ENCODE results near the gene ZFR2.
"Not testable (repeated sequence)": the region's sequence is repeated elsewhere in the genome, so short reads cannot be mapped to it uniquely, and the experiment has no call there.

ZFR2 gene

DNA sequence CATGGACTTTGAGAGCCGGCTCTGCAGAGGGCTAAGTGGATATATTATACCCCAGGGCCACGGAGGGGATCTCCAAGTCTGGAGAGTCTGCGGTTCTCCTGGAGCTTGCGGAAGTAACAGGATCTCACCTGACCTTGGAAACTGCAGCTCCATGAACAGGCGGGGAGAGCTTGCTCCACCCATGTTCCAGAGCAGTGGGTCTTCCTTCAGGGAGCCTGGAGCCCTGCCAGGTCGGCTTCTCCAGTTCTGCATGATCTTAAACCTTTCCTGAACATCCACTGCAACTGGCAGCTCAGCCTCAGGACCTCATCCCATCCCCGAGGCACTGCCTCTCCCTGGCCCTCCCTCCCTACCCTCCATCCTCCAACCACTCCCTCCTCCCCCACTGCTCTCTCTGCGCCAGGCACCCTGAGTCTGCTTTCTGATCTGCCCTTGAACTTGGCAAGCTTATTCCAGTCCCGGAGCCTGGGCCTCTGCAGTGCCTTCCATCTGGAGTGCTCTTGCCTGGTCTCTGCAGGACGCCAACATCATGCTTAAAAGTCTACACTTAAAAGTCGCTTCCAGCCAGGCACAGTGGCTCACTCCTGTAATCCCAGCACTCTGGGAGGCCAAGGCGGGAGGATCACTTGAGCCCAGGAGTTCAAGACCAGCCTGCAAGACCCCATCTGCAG lies 24.8 kb upstream of the ZFR2 start:
- no peak for DNase-seq (ENCODE audit: low read depth)
- H3K4me3 ChIP-seq (ENCODE audit: low read depth, low read length): no peak overlapping the region
- TF ChIP-seq, protein P1, sequence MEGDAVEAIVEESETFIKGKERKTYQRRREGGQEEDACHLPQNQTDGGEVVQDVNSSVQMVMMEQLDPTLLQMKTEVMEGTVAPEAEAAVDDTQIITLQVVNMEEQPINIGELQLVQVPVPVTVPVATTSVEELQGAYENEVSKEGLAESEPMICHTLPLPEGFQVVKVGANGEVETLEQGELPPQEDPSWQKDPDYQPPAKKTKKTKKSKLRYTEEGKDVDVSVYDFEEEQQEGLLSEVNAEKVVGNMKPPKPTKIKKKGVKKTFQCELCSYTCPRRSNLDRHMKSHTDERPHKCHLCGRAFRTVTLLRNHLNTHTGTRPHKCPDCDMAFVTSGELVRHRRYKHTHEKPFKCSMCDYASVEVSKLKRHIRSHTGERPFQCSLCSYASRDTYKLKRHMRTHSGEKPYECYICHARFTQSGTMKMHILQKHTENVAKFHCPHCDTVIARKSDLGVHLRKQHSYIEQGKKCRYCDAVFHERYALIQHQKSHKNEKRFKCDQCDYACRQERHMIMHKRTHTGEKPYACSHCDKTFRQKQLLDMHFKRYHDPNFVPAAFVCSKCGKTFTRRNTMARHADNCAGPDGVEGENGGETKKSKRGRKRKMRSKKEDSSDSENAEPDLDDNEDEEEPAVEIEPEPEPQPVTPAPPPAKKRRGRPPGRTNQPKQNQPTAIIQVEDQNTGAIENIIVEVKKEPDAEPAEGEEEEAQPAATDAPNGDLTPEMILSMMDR (conservative IDR thresholded peaks at IDR 0.05; ENCODE audit: low read depth, low read length): no peak

DNA sequence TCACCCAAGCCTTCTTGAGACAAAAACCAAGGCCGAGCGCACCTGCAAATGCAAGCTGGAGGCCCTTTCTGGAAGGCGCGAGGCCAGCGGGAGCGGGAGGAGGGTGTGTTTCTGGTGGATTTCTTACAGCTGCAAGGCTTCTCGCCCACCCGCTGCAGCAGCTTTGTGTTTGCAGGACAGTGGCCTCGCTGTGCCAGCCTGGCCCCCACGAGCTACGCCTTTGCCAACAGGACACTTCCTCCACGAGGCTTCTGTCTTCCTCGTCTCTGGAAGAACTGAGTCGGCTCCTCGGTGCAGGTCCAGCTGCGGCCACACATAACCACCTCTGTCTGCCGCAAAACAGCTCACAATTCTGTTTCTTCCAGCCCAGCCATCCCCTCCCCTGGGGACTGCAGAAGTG lies 21.8 kb upstream of the ZFR2 start:
- no peak for DNase-seq (ENCODE audit: low read depth)

DNA sequence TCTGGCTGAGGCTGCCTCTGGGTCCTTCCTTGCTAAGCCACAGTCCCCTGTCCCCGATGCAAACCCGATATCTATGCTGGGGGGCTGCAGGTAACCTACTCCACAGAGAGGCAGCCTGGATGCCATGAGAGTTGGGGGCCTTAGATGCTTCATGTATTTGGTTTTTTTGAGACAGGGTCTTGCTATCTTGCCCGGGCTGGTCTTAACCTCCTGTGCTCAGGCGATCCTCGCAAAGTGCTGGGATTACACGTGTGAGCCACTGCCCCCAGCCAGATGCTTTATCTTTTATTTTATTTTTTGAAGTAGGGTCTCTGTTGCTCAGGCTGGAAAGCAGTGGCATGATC lies 13.2 kb upstream of the ZFR2 start:
- no peak for DNase-seq (ENCODE audit: low read depth)
- no peak overlapping the region for H3K4me3 ChIP-seq (ENCODE audit: low read depth, low read length)
- TF ChIP-seq, protein P1 (conservative IDR thresholded peaks at IDR 0.05; ENCODE audit: low read depth, low read length): no peak

More for the DNA sequence above, 21.8 kb upstream of the ZFR2 start:
- TF ChIP-seq, protein P1 (conservative IDR thresholded peaks at IDR 0.05; ENCODE audit: low read depth, low read length): no peak
- H3K4me3 ChIP-seq (ENCODE audit: low read depth, low read length): no peak overlapping the region

DNA sequence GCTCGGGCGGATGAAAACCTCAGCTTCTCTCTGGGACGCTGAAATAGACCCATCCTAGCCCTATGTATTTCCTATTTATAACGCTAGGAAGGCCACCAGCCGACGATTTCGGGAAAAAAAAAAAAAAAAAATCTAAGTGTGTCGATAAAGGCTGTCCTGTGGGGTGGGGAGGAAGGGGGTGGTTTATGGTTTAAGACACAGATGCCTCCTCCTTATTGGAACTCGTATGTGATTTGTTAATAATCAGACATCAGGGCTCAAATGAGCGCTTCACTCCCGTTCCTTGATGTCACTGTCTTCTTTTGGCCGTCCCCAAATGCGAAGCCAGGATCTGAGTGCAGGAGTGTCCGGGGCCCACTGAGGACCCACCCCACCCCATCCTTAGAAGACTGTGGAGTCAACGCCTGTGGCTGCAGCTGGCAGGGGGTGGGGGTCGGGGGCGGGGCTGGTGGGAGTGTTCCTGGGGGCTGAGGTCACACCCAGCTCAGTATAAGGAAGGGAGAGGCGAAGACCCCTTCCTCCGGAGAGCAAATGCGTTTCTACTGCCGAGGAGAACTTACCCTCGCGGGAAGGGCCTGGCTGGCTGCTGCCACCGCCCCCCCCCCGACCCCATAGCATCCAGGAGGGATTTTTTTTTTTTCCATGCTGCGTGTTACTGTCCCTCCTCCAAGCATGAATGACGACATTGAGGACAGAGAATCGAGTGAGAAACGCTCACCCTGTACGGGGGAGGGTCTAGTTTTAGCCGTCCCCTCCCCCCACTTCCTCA lies 12.6 kb upstream of the ZFR2 start:
- TF ChIP-seq, protein P1 (conservative IDR thresholded peaks at IDR 0.05; ENCODE audit: low read depth, low read length): no peak
- no peak overlapping the region for H3K4me3 ChIP-seq (ENCODE audit: low read depth, low read length)
- no peak for DNase-seq (ENCODE audit: low read depth)

DNA sequence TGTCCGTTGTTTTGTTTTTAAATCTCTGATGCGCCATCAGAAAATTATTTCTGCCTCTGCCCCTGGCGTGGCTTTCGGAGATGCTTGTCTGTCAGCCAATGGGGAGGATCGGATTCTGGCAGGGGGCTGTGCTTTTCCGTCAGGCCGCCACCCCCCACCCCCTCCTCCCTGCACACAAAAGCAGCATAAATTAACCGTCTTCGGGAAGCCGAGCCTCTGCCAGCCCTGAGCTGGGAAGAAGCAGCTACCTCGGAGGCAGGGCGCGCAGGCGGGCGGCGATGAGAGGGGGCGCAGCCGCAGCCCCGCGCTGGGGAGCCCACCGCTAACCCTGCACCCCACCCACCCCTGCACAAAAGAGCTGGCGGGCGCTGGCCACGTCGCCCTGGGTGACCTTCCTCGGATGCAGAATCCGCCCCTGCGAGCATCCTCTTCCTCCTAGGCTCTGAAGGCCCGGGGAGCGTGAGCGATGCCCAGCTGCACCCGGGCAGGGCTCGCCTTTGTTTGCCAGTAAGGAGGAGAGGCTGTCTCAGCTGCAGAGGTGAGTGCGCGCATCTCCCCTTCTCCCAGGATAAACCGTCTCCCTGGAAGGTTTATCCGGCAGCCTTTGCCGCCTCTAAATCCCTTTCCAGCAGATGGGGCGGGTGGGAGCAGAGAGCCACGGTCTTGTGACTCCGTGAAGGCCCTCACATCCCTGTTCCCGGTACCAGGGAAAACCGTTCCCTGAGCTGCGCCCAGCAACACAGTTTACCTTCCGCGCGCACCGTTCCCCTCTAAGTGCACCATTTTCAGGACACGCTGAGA lies 11.8 kb upstream of the ZFR2 start, which contains the start of gene ATCAY:
Gene ATCAY, plus strand, starts transcription at position 215 of the 801 bp plus-strand sequence. CDS start 5,083 bp downstream, outside the sequence.
- TF ChIP-seq, protein P1 (conservative IDR thresholded peaks at IDR 0.05; ENCODE audit: low read depth, low read length): no peak
- no peak for DNase-seq (ENCODE audit: low read depth)
- no peak within 1 kb of the TSS for H3K4me3 ChIP-seq (ENCODE audit: low read depth, low read length)

DNA sequence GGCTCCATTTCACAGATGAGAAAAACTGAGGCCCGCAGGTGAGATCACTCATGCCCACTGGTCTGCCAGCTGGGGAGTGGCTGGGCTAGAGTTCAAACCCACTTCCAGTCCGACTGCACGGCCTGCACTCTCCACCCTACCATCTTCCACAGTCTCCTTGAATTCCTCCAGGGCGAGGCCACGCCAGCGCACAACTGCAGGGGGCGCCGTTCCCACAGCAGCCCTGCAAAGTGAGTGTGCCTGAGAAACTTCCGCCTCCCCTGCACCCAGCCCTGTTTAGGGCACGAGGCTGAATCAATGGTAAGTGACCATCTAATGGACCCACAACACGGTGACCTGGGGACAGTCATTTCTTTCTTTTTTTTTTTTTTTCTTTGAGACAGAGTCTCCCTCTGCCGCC lies 10.8 kb upstream of the ZFR2 start:
- no peak for DNase-seq (ENCODE audit: low read depth)
- H3K4me3 ChIP-seq (ENCODE audit: low read depth, low read length): no peak overlapping the region
- TF ChIP-seq, protein P1 (conservative IDR thresholded peaks at IDR 0.05; ENCODE audit: low read depth, low read length): peak; percentile 4

DNA sequence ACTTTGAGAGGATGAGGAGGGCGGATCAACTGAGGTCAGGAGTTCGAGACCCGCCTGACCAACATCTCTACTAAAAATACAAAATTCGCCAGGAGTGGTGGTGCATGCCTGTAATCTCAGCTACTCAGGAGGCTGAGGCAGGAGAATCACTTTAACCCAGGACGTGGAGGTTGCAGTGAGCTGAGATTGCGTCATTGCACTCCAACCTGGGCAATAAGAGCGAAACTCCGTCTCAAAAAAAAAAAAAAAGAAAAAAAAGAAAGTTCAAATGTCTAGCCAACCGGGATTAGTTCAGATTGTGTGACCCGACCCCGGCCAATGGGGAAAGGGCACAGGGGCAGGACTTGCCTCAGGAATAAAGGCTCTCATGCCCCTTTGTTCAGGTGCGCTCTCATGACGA lies 5.9 kb upstream of the ZFR2 start:
- H3K4me3 ChIP-seq (ENCODE audit: low read depth, low read length); DNase-seq (ENCODE audit: low read depth): not testable (repeated sequence)
